BE2C (cell line): ENCODE data around the gene TMEM161B.

Experiments
- DNase-seq: peaks from one replicate; pipeline ENCODE4 v3.0.0-alpha.2; 2020
- H3K27me3 ChIP-seq: fragments of 250-450 bp; sonication (Bioruptor Pico); 2 replicates; pipeline ENCODE4 v1.5.1; 2020; ENCODE audit warnings: mild to moderate bottlenecking
- H3K36me3 ChIP-seq: fragments of 250-450 bp; sonication (Bioruptor Pico); 2 replicates; pipeline ENCODE4 v1.5.1; 2020; ENCODE audit warnings: mild to moderate bottlenecking
- H3K4me1 ChIP-seq: fragments of 250-450 bp; sonication (Bioruptor Pico); 2 replicates; pipeline ENCODE4 v1.5.1; 2020
- H3K4me3 ChIP-seq: 2 replicates; pipeline ENCODE4 v1.5.1; 2011; ENCODE audit warnings: low read depth, low read length
- H3K9me3 ChIP-seq: fragments of 250-450 bp; sonication (Bioruptor Pico); 2 replicates; pipeline ENCODE4 v1.5.1; 2020
- CTCF ChIP-seq: IDR thresholded peaks from 2 replicates; pipeline ENCODE4 v1.5.1; 2012; ENCODE audit warnings: mild to moderate bottlenecking, low read depth, low read length

TMEM161B gene

DNA sequence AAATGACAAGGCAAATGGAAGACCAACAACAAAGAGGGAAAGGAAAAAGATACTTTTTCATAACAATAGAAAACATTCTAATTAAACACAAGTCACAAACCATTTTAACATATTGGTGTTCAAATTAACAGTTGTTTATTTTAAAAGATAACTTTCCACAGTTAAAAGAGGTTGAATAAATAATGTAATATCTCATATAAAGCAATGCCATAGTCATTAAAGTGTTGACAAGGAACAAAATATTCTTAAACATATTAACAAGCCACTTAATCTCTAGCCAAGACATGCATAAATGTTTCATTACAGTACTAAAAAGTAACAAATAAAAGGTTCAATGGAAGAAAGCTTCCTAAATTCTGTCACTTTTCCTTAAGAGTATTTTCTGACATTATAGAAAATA, 12.6 kb downstream of the TMEM161B start:
- Histone ChIP-seq H3K4me1 (no peaks in the 10 kb centered on the region), H3K36me3 (no peaks in the 10 kb centered on the region)

GRCh38 chr5:88254320-88254719, 14.3 kb downstream of the TMEM161B start:
- H3K9me3 ChIP-seq: no peaks in the 10 kb centered on the region
- no peaks in the 10 kb centered on the region for H3K4me1 ChIP-seq
- no peak for DNase-seq
- no peaks in the 10 kb centered on the region for H3K36me3 ChIP-seq
- no peak overlapping the region for H3K4me3 ChIP-seq
- no peaks in the 10 kb centered on the region for H3K27me3 ChIP-seq
- no peak for TF ChIP-seq CTCF

More for the DNA sequence above, 12.6 kb downstream of the TMEM161B start:
- no peaks in the 10 kb centered on the region for H3K27me3 ChIP-seq
- no peak for TF ChIP-seq CTCF
- H3K4me3 ChIP-seq: no peak overlapping the region
- DNase-seq: no peak
- no peaks in the 10 kb centered on the region for H3K9me3 ChIP-seq

DNA sequence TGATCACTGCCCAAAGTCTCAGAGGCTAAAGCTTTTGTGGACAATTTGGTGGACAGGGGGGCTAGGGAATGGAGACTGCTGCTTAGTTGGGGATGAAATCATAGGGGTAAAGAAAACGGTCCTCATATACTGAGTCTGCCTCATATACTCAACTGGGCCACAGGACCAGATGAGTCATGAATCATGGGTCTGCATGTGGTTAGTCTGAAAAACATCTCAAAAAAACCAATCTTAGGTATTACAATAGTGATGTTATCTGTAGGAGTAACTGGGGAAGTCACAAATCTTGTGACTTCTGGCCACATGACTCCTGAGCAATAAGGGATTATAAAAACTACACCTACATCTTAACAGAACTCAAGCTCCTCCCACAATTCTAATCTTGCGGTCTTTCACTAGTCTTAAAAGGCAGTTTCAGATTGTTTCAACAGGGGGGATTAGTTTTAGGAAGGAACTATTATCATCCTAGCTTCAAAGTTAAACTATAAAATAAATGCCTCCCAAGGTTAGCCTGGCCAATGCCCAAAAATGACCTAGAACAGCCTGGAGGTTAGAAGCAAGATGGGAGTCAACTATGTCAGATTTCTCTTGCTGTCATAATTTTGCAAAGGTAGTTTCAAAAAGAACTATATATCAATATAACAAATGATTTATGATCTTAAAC, 17.5 kb downstream of the TMEM161B start:
- Histone ChIP-seq H3K4me1 (no peaks in the 10 kb centered on the region), H3K27me3 (no peaks in the 10 kb centered on the region), H3K36me3 (no peaks in the 10 kb centered on the region), H3K9me3 (no peaks in the 10 kb centered on the region), H3K4me3 (no peak overlapping the region)
- no peak for DNase-seq
- no peak for TF ChIP-seq CTCF

DNA sequence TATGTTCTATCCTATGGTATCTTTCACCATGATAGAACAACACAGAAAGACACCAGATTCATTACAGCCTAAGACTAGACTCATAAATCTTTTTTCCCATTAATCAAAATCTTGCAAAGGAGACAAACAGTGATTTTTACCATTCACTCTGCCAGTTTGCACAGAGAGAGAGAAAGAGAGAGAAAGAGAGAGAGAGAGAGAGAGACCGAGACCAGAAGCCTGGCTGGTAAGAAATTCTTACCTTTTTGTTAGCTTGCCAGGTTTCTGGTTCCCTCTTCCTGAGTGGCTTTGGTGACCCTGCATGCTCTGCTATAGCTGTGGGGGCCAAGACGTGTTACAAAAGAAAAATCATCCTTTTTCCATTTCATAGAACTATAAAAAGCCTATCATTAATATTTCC, 18.6 kb downstream of the TMEM161B start:
- no peaks in the 10 kb centered on the region for H3K36me3 ChIP-seq
- no peak for DNase-seq
- no peak overlapping the region for H3K4me3 ChIP-seq
- H3K4me1 ChIP-seq: no peaks in the 10 kb centered on the region
- no peaks in the 10 kb centered on the region for H3K9me3 ChIP-seq
- H3K27me3 ChIP-seq: no peaks in the 10 kb centered on the region
- no peak for TF ChIP-seq CTCF

GRCh38 chr5:88248743-88249540, 19.7 kb downstream of the TMEM161B start:
- no peak for TF ChIP-seq CTCF
- Histone ChIP-seq H3K4me3 (no peak overlapping the region), H3K4me1 (no peaks in the 10 kb centered on the region; the same call in 1 of the 2 replicates), H3K36me3 (no peaks in the 10 kb centered on the region), H3K27me3 (no peaks in the 10 kb centered on the region), H3K9me3 (no peaks in the 10 kb centered on the region)
- no peak for DNase-seq

DNA sequence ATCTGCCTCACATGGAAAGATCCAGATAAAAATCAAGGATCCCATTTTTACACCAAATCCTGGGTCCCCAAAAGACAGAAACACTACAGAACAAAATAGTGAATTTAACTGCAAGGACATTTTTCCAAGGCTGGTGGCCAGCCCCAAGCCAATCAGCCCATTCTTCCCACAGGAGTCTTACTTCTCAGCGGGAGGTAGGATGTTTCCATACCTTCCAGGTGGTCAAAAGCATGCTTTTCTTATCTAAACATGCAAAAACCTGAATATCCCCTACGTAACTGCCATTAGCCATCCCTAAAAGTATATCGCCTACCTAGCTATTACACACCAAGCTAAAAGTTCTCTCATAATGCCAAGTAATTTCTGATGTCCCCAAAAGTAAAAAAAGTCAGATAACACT, 20.6 kb downstream of the TMEM161B start:
- peaks cover 4% of the 10 kb centered on the region for H3K4me1 ChIP-seq
- H3K9me3 ChIP-seq: no peaks in the 10 kb centered on the region
- no peaks in the 10 kb centered on the region for H3K27me3 ChIP-seq
- DNase-seq: no peak
- TF ChIP-seq CTCF: no peak
- no peak overlapping the region for H3K4me3 ChIP-seq
- no peaks in the 10 kb centered on the region for H3K36me3 ChIP-seq
